BLaER1 treated with 17β-estradiol and CSF1 and Interleukin-3, amounts not matched to agents 10 nM and 100 nM (cell line): ENCODE results near the gene RAF1.

Experiments used
- H3K27ac ChIP-seq, 11 experiments: shearing (Covaris generic); formaldehyde crosslinking; 2 replicates each; pipeline ENCODE4 v1.8.1; 2022
- H3K27me3 ChIP-seq, 11 experiments: shearing (Covaris generic); formaldehyde crosslinking; 2 replicates each; pipeline ENCODE4 v1.8.1; 2022
- H3K36me3 ChIP-seq, 11 experiments: shearing (Covaris generic); formaldehyde crosslinking; 2 replicates each; pipeline ENCODE4 v1.8.1; 2022
- H3K4me1 ChIP-seq, 10 experiments: shearing (Covaris generic); formaldehyde crosslinking; 2 replicates each; pipeline ENCODE4 v1.8.1; 2022
- H3K4me2 ChIP-seq, 11 experiments: shearing (Covaris generic); formaldehyde crosslinking; 2 replicates each; pipeline ENCODE4 v1.8.1; 2022
- H3K4me3 ChIP-seq, 10 experiments: shearing (Covaris generic); formaldehyde crosslinking; 2 replicates each; pipeline ENCODE4 v1.8.1; 2022
- H3K9ac ChIP-seq, 11 experiments: shearing (Covaris generic); formaldehyde crosslinking; 2 replicates each; pipeline ENCODE4 v1.8.1; 2022
- H3K9me3 ChIP-seq, 11 experiments: shearing (Covaris generic); formaldehyde crosslinking; replicated peaks in 1 of 11; 2 replicates each; pipeline ENCODE4 v1.8.1; 2022
- H4K20me1 ChIP-seq, 11 experiments: shearing (Covaris generic); formaldehyde crosslinking; 2 replicates each; pipeline ENCODE4 v1.8.1; 2022
- Cebpa-rat ChIP-seq, 11 experiments: shearing (Covaris generic); IDR thresholded peaks; 2 replicates each; pipeline ENCODE4 v1.8.1; 2022

Gene RAF1

DNA sequence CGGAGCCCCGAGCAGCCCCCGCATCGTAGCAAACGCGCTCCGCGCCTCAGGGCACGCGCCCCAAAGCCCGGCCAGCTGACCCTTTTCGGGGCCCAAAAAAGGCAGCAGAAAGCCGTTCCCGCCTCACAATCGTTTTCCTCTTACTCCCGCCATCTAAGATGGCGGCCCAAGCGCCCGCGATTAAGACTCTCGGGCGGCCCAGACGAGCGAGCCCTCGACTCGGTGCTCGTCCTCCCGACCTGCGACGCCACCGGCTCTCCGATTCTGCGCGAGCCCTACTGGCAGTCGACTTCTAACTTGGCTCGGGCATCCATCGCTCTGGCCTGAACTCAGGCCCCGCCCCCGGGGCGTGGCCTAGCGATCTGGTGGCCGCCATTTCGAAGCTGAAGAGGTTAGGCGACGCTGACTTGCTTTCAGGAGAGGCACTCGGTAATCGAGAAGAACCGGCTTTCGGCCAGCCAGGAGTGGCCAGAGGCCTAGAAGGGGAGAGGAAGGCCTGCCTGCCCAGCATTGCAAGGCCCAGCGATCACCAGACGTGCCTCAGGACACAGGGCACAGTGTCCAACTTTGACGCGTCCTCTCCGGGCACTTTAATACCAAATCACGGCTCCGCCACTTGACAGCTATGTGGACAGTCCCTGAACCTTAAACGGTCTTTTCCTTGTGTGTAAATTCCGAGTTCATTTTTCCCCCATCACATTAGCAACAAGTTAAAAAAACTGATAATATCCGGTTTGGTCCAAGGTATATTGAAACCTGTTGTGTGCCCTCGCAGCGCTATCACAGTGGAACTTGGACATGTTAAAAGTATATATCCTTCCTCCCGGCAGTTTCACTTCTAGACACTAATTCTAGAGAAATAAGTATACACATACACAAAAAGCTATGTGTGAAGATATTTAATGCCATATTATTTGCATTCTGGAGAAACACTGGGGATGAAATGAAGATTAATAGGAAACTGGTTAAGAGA, at the start of gene RAF1:
Gene RAF1, minus strand, starts transcription at position 182 of the 973 bp plus-strand sequence. CDS start 45,396 bp downstream, outside the sequence.
- Histone ChIP-seq H3K4me2 (peak within 1 kb of the TSS; percentile 82 to 99 (median 94)), H3K36me3 (0 out of 22 replicates have a peak, but pooled peaks cover 0 to 8% (median 0%) of the 10 kb centered on the region in 11 experiments), H3K27ac (peak within 1 kb of the TSS; percentile 96 to 100 (median 99)), H3K4me1 (peaks cover 19 to 38% (median 29%) of the 10 kb centered on the region in 10 experiments), H4K20me1 (peaks cover 18 to 43% (median 35%) of the 10 kb centered on the region in 11 experiments; a peak in 21 of 22 replicates), H3K9ac (peak within 1 kb of the TSS; percentile 97 to 100 (median 98)), H3K27me3 (no peaks in the 10 kb centered on the region), H3K4me3 (peak within 1 kb of the TSS; percentile 85 to 100 (median 92)), H3K9me3 (no peaks in the 10 kb centered on the region)
- TF ChIP-seq Cebpa-rat (IDR thresholded peaks at IDR 0.05) = no peak

- no peak overlapping the region for H3K27ac ChIP-seq
- H3K27me3 ChIP-seq = no peaks in the 10 kb centered on the region
- H3K4me1 ChIP-seq = peaks cover 5 to 29% (median 20%) of the 10 kb centered on the region in 10 experiments; a peak in 17 of 20 replicates
- H3K36me3 ChIP-seq = no peaks in the 10 kb centered on the region
- no peak overlapping the region for H3K9ac ChIP-seq
- H3K9me3 ChIP-seq = no peaks in the 10 kb centered on the region
- no peak for TF ChIP-seq Cebpa-rat (IDR thresholded peaks at IDR 0.05)
- no peaks in the 10 kb centered on the region for H4K20me1 ChIP-seq
- H3K4me3 ChIP-seq = no peak overlapping the region
- peak overlapping the region in 6 of 11 experiments; percentile 5 to 40 (median 10); a peak in 6 of 22 replicates for H3K4me2 ChIP-seq
Measured at GRCh38 chr3:12710062-12710461, 46.1 kb upstream of the RAF1 start.

- H3K4me3 ChIP-seq = no peak overlapping the region
- no peaks in the 10 kb centered on the region for H3K27me3 ChIP-seq
- TF ChIP-seq Cebpa-rat (IDR thresholded peaks at IDR 0.05) = no peak
- H4K20me1 ChIP-seq = no peaks in the 10 kb centered on the region
- no peak overlapping the region for H3K9ac ChIP-seq
- peaks cover 5 to 29% (median 20%) of the 10 kb centered on the region in 10 experiments; a peak in 17 of 20 replicates for H3K4me1 ChIP-seq
- H3K27ac ChIP-seq = no peak overlapping the region
- no peaks in the 10 kb centered on the region for H3K36me3 ChIP-seq
- peak overlapping the region in 4 of 11 experiments; percentile 2 to 40 (median 18); a peak in 3 of 22 replicates for H3K4me2 ChIP-seq
- no peaks in the 10 kb centered on the region for H3K9me3 ChIP-seq
Measured at GRCh38 chr3:12709334-12709733, 45.4 kb upstream of the RAF1 start.

DNA sequence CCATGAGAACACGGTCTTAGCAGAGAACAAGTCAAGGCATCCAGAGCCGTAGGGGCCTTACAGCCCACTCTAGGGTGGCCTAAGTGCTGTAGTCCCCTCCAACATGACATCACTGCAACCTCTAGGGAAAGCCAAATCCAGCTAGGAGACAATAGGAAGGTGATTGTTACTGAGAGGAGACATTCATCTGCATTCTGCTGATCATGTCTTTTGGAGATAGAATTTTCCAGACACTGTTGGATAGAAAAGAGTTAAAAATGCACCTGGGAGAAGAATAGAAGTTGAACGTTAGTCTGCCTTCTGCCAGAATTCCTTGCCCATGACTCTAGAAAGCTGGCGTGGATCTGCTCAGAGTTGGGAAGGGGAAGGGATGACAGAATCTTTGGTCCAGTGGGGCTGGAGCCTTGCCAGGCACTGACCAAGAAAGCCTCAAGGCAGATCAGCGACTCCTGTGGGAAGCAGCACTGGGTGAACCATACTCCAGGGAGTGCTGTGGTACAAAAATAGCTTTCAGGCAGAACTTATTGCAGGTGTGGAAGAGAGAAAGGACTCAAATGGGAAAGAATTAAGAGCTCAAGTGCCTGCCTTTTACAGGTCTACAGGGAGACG, 44.8 kb upstream of the RAF1 start:
- H3K4me2 ChIP-seq = peak overlapping the region in 5 of 11 experiments; percentile 1 to 40 (median 13); a peak in 3 of 22 replicates
- no peak overlapping the region for H3K4me3 ChIP-seq
- H3K36me3 ChIP-seq = no peaks in the 10 kb centered on the region
- H3K9ac ChIP-seq = no peak overlapping the region
- peaks cover 5 to 29% (median 20%) of the 10 kb centered on the region in 10 experiments; a peak in 17 of 20 replicates for H3K4me1 ChIP-seq
- no peak overlapping the region for H3K27ac ChIP-seq
- H3K9me3 ChIP-seq = no peaks in the 10 kb centered on the region
- H4K20me1 ChIP-seq = no peaks in the 10 kb centered on the region
- no peaks in the 10 kb centered on the region for H3K27me3 ChIP-seq
- no peak for TF ChIP-seq Cebpa-rat (IDR thresholded peaks at IDR 0.05)

DNA sequence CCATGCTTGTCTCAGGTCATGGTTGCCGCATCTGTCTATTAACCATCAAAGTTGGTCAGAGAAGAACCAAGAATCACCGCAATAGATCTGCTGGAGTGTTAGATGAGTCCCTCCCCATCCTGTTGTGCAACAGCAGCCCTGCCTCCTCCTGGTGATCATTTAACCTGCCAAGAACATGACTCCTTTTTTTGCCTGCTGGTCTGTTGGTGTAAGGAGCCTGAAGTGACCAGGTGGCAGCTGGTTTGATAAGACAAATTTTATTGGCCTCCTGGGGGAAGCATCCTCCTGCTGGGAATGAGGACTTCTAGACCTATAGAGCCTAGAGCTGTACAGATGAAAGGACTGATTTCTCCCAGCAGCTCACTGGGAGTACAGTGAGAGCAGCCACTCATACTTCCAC, 43.5 kb upstream of the RAF1 start:
- H3K4me3 ChIP-seq = no peak overlapping the region
- peaks cover 5 to 29% (median 20%) of the 10 kb centered on the region in 10 experiments; a peak in 17 of 20 replicates for H3K4me1 ChIP-seq
- H3K36me3 ChIP-seq = no peaks in the 10 kb centered on the region
- no peak overlapping the region for H3K27ac ChIP-seq
- no peaks in the 10 kb centered on the region; a peak in 1 of 22 replicates for H4K20me1 ChIP-seq
- H3K9me3 ChIP-seq = no peaks in the 10 kb centered on the region
- H3K27me3 ChIP-seq = no peaks in the 10 kb centered on the region
- no peak; a peak in 1 of 22 replicates for TF ChIP-seq Cebpa-rat (IDR thresholded peaks at IDR 0.05)
- peak overlapping the region in 2 of 11 experiments; percentile 17 to 33; a peak in 3 of 22 replicates for H3K4me2 ChIP-seq
- no peak overlapping the region for H3K9ac ChIP-seq

GRCh38 chr3:12706504-12707253, 42.8 kb upstream of the RAF1 start:
- peaks cover 5 to 29% (median 20%) of the 10 kb centered on the region in 10 experiments; a peak in 17 of 20 replicates for H3K4me1 ChIP-seq
- no peak for TF ChIP-seq Cebpa-rat (IDR thresholded peaks at IDR 0.05)
- H3K27me3 ChIP-seq = no peaks in the 10 kb centered on the region
- no peak overlapping the region for H3K9ac ChIP-seq
- no peaks in the 10 kb centered on the region; a peak in 1 of 22 replicates for H4K20me1 ChIP-seq
- no peaks in the 10 kb centered on the region for H3K9me3 ChIP-seq
- peak overlapping the region in 9 of 11 experiments; percentile 17 to 56 (median 43); a peak in 14 of 22 replicates for H3K4me2 ChIP-seq
- H3K27ac ChIP-seq = no peak overlapping the region
- H3K4me3 ChIP-seq = no peak overlapping the region
- H3K36me3 ChIP-seq = no peaks in the 10 kb centered on the region

DNA sequence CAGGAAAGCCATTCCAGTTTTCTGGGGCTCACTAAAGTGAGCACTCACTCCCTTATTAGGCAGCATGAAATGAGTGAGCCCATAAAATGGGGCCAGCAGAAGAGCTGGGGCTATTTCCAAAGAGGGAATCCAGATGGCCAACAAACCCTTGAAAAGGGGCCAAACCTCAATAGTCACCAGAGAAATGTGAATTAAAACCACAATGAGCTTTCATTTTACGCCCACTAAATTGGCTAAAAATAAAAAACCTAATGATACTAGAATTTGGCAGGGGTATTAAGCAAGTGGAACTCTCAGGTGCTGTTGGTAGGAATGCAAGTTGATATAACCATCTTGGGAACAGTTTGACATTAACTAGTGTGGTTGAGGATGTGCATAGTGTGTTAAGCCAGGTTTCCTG, 42.1 kb upstream of the RAF1 start:
- H3K27me3 ChIP-seq = no peaks in the 10 kb centered on the region
- no peaks in the 10 kb centered on the region; a peak in 1 of 22 replicates for H4K20me1 ChIP-seq
- TF ChIP-seq Cebpa-rat (IDR thresholded peaks at IDR 0.05) = no peak
- no peaks in the 10 kb centered on the region for H3K9me3 ChIP-seq
- H3K4me2 ChIP-seq = peak overlapping the region in 10 of 11 experiments; percentile 0 to 56 (median 41); a peak in 17 of 22 replicates
- peaks cover 5 to 29% (median 20%) of the 10 kb centered on the region in 10 experiments; a peak in 17 of 20 replicates for H3K4me1 ChIP-seq
- no peaks in the 10 kb centered on the region for H3K36me3 ChIP-seq
- no peak overlapping the region for H3K4me3 ChIP-seq
- 0 out of 22 replicates have a peak overlapping the region, but pooled peaks of 1 of the 11 experiments have one; percentile 31 for H3K9ac ChIP-seq
- H3K27ac ChIP-seq = no peak overlapping the region

GRCh38 chr3:12705374-12705926, 41.5 kb upstream of the RAF1 start:
- no peak overlapping the region for H3K4me3 ChIP-seq
- 0 out of 22 replicates have a peak overlapping the region, but pooled peaks of 1 of the 11 experiments have one; percentile 31 for H3K9ac ChIP-seq
- H3K4me2 ChIP-seq = peak overlapping the region in 10 of 11 experiments; percentile 0 to 56 (median 41); a peak in 17 of 22 replicates
- no peaks in the 10 kb centered on the region for H3K27me3 ChIP-seq
- peak in 2 of 11 experiments; percentile 38 to 58; a peak in 3 of 22 replicates for TF ChIP-seq Cebpa-rat (IDR thresholded peaks at IDR 0.05)
- H3K9me3 ChIP-seq = no peaks in the 10 kb centered on the region
- no peak overlapping the region for H3K27ac ChIP-seq
- H4K20me1 ChIP-seq = no peaks in the 10 kb centered on the region; a peak in 1 of 22 replicates
- H3K36me3 ChIP-seq = no peaks in the 10 kb centered on the region
- H3K4me1 ChIP-seq = peaks cover 5 to 29% (median 20%) of the 10 kb centered on the region in 10 experiments; a peak in 17 of 20 replicates
